ENCODE results near the gene OR5K3. TPM values are rescaled to one million over a fixed set of nuclear protein-coding genes. Genes with fewer than 3 reads are reported as not detected.

OR5K3 gene
- polyA plus RNA-seq, 2 of the 4 experiments (the other 2 are of a cell fraction): not detected

GRCh38 chr3:98398513-98398912 lies 8.0 kb downstream of the OR5K3 start:
- CTCF ChIA-PET: no interaction called here
- FAIRE-seq: no peak
- H3K9me3 ChIP-seq: no peaks in the 10 kb centered on the region

GRCh38 chr3:98402507-98402906 lies 12.0 kb downstream of the OR5K3 start:
- ATAC-seq (no peak), DNase-seq (ENCODE audit: low read depth in 1 of 2, low spot score in 1 of 2) (no peak), FAIRE-seq (no peak)
- CTCF ChIA-PET: no interaction called here
- Histone ChIP-seq H3K9me3 (no peaks in the 10 kb centered on the region), H3K4me1 (no peaks in the 10 kb centered on the region), H3K4me3 (no peak overlapping the region), H3K27ac (no peak overlapping the region), H3K4me2 (no peak overlapping the region)
- no peak for TF ChIP-seq MAZ (IDR thresholded peaks at IDR 0.05; ENCODE audit: borderline replicate concordance, low read depth, low read length)
- no peak for TF ChIP-seq MYC (IDR thresholded peaks at IDR 0.05; ENCODE audit: borderline replicate concordance, low read length)
- TF ChIP-seq FOSL2 (IDR thresholded peaks at IDR 0.05): no peak
- no peak for TF ChIP-seq FOSL2 (CRISPR knock-in tag; IDR thresholded peaks at IDR 0.05)
- WGBS (ENCODE audit: missing lambda C conversion rate): 67% methylated on average over 1 of the region's 1 CpG
- POLR2A ChIA-PET: no interaction called here

More at GRCh38 chr3:98398513-98398912, 8.0 kb downstream of the OR5K3 start:
- Histone ChIP-seq H3K4me2 (no peak overlapping the region), H3K4me1 (no peaks in the 10 kb centered on the region), H3K27ac (no peak overlapping the region), H3K4me3 (no peak overlapping the region)
- DNase-seq (ENCODE audit: low read depth in 1 of 2, low spot score in 1 of 2) (no peak), ATAC-seq (no peak)
- POLR2A ChIA-PET: no interaction called here
- TF ChIP-seq ESRRA (IDR thresholded peaks at IDR 0.05; ENCODE audit: borderline replicate concordance, low read length): no peak
- no peak for TF ChIP-seq NPAS2 (CRISPR knock-in tag; IDR thresholded peaks at IDR 0.05; ENCODE audit: borderline replicate concordance)
- no peak for TF ChIP-seq EHF (CRISPR knock-in tag; IDR thresholded peaks at IDR 0.05)
- TF ChIP-seq FOSB (CRISPR knock-in tag; IDR thresholded peaks at IDR 0.05): no peak
- no peak for TF ChIP-seq BHLHE40 (IDR thresholded peaks at IDR 0.05; ENCODE audit: low read depth, low read length)
- no peak for TF ChIP-seq FOXS1 (CRISPR knock-in tag; IDR thresholded peaks at IDR 0.05)
- no peak for TF ChIP-seq CEBPB (IDR thresholded peaks at IDR 0.05)
- TF ChIP-seq ZSCAN20 (CRISPR knock-in tag; IDR thresholded peaks at IDR 0.05): no peak
- no peak for TF ChIP-seq FOSL2 (IDR thresholded peaks at IDR 0.05)
- no peak for TF ChIP-seq FOSL2 (CRISPR knock-in tag; IDR thresholded peaks at IDR 0.05)
- no peak for TF ChIP-seq CBX2 (IDR thresholded peaks at IDR 0.05; ENCODE audit: borderline replicate concordance, low read depth)
- no peak for TF ChIP-seq KDM5A (IDR thresholded peaks at IDR 0.05)
- TF ChIP-seq MAZ (IDR thresholded peaks at IDR 0.05; ENCODE audit: borderline replicate concordance, low read depth, low read length): no peak
- TF ChIP-seq MAFK (IDR thresholded peaks at IDR 0.05; ENCODE audit: partially characterized antibody): no peak
- TF ChIP-seq CHD4 (IDR thresholded peaks at IDR 0.05; ENCODE audit: borderline replicate concordance): no peak

DNA sequence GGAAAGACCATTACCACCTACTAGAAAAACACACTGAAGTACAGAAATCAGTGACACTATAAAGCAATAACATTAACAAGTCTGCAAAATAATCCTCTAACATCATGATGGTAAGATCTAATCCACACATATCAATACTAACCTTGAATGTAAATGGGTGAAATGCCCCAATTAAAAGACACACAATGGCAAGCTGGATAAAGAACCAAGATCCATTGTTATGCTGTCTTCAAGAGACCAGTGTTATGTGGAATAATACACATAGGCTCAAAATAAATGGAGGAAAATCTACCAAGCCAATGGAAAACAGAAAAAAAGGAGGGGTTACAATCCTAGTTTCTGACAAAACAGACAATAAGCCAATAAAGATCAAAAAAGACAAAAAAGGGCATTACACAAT lies 13.5 kb downstream of the OR5K3 start:
- TF ChIP-seq BHLHE40 (IDR thresholded peaks at IDR 0.05; ENCODE audit: low read depth, low read length) (no peak), RNF2 (IDR thresholded peaks at IDR 0.05; ENCODE audit: borderline replicate concordance, low read depth) (no peak), MAX (IDR thresholded peaks at IDR 0.05) (no peak), ZNF302 (CRISPR knock-in tag; IDR thresholded peaks at IDR 0.05) (no peak), MAFK (IDR thresholded peaks at IDR 0.05; ENCODE audit: partially characterized antibody) (no peak), RCOR1 (IDR thresholded peaks at IDR 0.05; ENCODE audit: low read depth, low read length) (no peak), TP53 (CRISPR knock-in tag; IDR thresholded peaks at IDR 0.05) (no peak), EHMT2 (IDR thresholded peaks at IDR 0.05; ENCODE audit: low read depth) (no peak), HES2 (IDR thresholded peaks at IDR 0.05) (no peak), ZSCAN20 (CRISPR knock-in tag; IDR thresholded peaks at IDR 0.05) (no peak)
- ChIA-PET CTCF (no interaction called here), POLR2A (no interaction called here)
- FAIRE-seq: no peak
- DNase-seq (ENCODE audit: low read depth in 1 of 2, low spot score in 1 of 2): no peak
- Histone ChIP-seq H3K4me1 (no peaks in the 10 kb centered on the region), H3K27ac (no peak overlapping the region), H3K4me3 (no peak overlapping the region), H3K9me3 (no peaks in the 10 kb centered on the region), H3K4me2 (no peak overlapping the region)
- ATAC-seq: no peak

- WGBS (ENCODE audit: missing lambda C conversion rate): 1% methylated on average over 2 of the region's 2 CpGs
- H3K27ac ChIP-seq: no peak overlapping the region
- POLR2A ChIA-PET: no interaction called here
- no peak for FAIRE-seq
- DNase-seq (ENCODE audit: low read depth in 1 of 2, low spot score in 1 of 2): no peak
- H3K9me3 ChIP-seq: no peaks in the 10 kb centered on the region
- H3K4me2 ChIP-seq: no peak overlapping the region
- TF ChIP-seq RCOR1 (IDR thresholded peaks at IDR 0.05; ENCODE audit: low read depth, low read length): no peak
- no peak for ATAC-seq
- no peaks in the 10 kb centered on the region for H3K4me1 ChIP-seq
- no peak overlapping the region for H3K4me3 ChIP-seq
- CTCF ChIA-PET: no interaction called here
Observed at GRCh38 chr3:98406034-98406433, 15.6 kb downstream of the OR5K3 start.
